H1 (cell line): Measurements from ENCODE around the gene TEDC1. TPM values are rescaled to one million over a fixed set of nuclear protein-coding genes. Genes with fewer than 3 reads are reported as not detected.

ENCODE experiments used
- CTCF ChIA-PET: fragments of 300-600 bp; sonication (Branson Sonifier 250); formaldehyde crosslinking; loops from one replicate; lab custom pipeline; 2021; ENCODE audit not compliant: partially characterized antibody; lab: Charles Lee
- POLR2A ChIA-PET: fragments of 300-600 bp; sonication (Branson Sonifier 250); formaldehyde crosslinking; loops from one replicate; lab custom pipeline; 2021; ENCODE audit warnings: inconsistent platforms; ENCODE audit not compliant: partially characterized antibody; lab: Charles Lee
- DNase-seq, 2 experiments: peaks; one replicate each; pipeline versions ENCODE4 v3.0.0 to v3.0.0-alpha.2; 2010 to 2022; ENCODE audit warnings: low spot score in 2 of 2, low read depth in 1 of 2, mixed read lengths in 1 of 2
- FAIRE-seq: peaks from 2 replicates; lab custom pipeline; 2011; peaks lifted over from hg19 to GRCh38; lab: Jason Lieb, UNC
- H2AFZ ChIP-seq: 2 replicates; pipeline ENCODE4 v1.8.1; 2012; ENCODE audit warnings: low read length, inconsistent platforms
- H2AK5ac ChIP-seq: 2 replicates; pipeline ENCODE4 v1.6.1; 2013; ENCODE audit warnings: low read depth, low read length
- H2BK120ac ChIP-seq: replicated peaks from 2 replicates; pipeline ENCODE3; 2013; ENCODE audit warnings: low read depth, low read length, inconsistent platforms
- H2BK12ac ChIP-seq: 2 replicates; pipeline ENCODE4 v1.6.1; 2013; ENCODE audit warnings: low read depth, low read length
- H2BK15ac ChIP-seq: 2 replicates; pipeline ENCODE4 v1.6.1; 2013; ENCODE audit warnings: low read length
- H2BK20ac ChIP-seq: 2 replicates; pipeline ENCODE4 v1.6.1; 2013; ENCODE audit warnings: low read length
- H2BK5ac ChIP-seq: 2 replicates; pipeline ENCODE4 v1.6.1; 2013; ENCODE audit warnings: low read depth, low read length
- H3K14ac ChIP-seq: 2 replicates; pipeline ENCODE4 v1.6.1; 2013; ENCODE audit warnings: inconsistent platforms; ENCODE audit not compliant: insufficient read length
- H3K18ac ChIP-seq: 2 replicates; pipeline ENCODE4 v1.6.1; 2013; ENCODE audit warnings: low read length; ENCODE audit errors: extremely low read depth
- H3K23ac ChIP-seq: 2 replicates; pipeline ENCODE4 v1.6.1; 2013; ENCODE audit warnings: inconsistent platforms; ENCODE audit not compliant: insufficient read length
- H3K23me2 ChIP-seq: 2 replicates; pipeline ENCODE4 v1.6.1; 2013; ENCODE audit warnings: low read depth, low read length
- H3K27ac ChIP-seq: 2 replicates; pipeline ENCODE4 v1.6.1; 2011; ENCODE audit warnings: low read depth, low read length, inconsistent platforms
- H3K27me3 ChIP-seq, 4 experiments: replicated peaks in 1 of 4; 1 replicate in 1 of 4; 2 replicates in 3 of 4; pipeline versions ENCODE4 v1.6.1 to v1.8.1; 2011 to 2013; ENCODE audit warnings: low read length in 3 of 4, mild to moderate bottlenecking in 3 of 4, inconsistent platforms in 2 of 4, mixed read lengths in 2 of 4, moderate library complexity in 1 of 4; ENCODE audit not compliant: control insufficient read depth in 3 of 4, insufficient read depth in 3 of 4; ENCODE audit errors: extremely low read depth in 1 of 4
- H3K36me3 ChIP-seq, 4 experiments: 2 replicates each; pipeline versions ENCODE4 v1.6.1 to v1.8.1; 2011 to 2013; ENCODE audit warnings: mild to moderate bottlenecking in 4 of 4, low read length in 3 of 4, moderate library complexity in 2 of 4, control low read depth in 1 of 4, inconsistent platforms in 1 of 4; ENCODE audit not compliant: insufficient read depth in 4 of 4, control insufficient read depth in 2 of 4
- H3K4ac ChIP-seq: replicated peaks from 2 replicates; pipeline ENCODE3; 2013; ENCODE audit warnings: low read length, low read depth, mixed read lengths, inconsistent platforms; ENCODE audit not compliant: insufficient read length
- H3K4me1 ChIP-seq, 4 experiments: replicated peaks in 1 of 4; 1 replicate in 1 of 4; 2 replicates in 3 of 4; pipeline versions ENCODE4 v1.6.1 to v1.8.1; 2011 to 2013; ENCODE audit warnings: low read length in 3 of 4, inconsistent platforms in 2 of 4, mixed read lengths in 1 of 4; ENCODE audit not compliant: insufficient read depth in 4 of 4, control insufficient read depth in 3 of 4
- H3K4me2 ChIP-seq, 2 experiments: 2 replicates each; pipeline versions ENCODE4 v1.6.1 to v1.8.1; 2011 to 2013; ENCODE audit warnings: low read depth in 2 of 2, low read length in 2 of 2, control low read depth in 1 of 2, inconsistent platforms in 1 of 2, mild to moderate bottlenecking in 1 of 2; ENCODE audit not compliant: insufficient read depth in 1 of 2
- H3K4me3 ChIP-seq, 4 experiments: fragments of 200-600, 300-600 bp in 1 of 4; sonication (generic), shearing (Covaris generic), sonication (Bioruptor Twin) in 1 of 4; 2 replicates each; pipeline versions ENCODE4 v1.5.1 to v1.8.1; 2011 to 2016; ENCODE audit warnings: low read length in 4 of 4, low read depth in 3 of 4, control low read depth in 2 of 4, inconsistent platforms in 2 of 4, mild to moderate bottlenecking in 2 of 4, mixed read lengths in 1 of 4, moderate library complexity in 1 of 4; ENCODE audit not compliant: insufficient read depth in 2 of 4; ENCODE audit errors: extremely low read depth in 1 of 4
- H3K56ac ChIP-seq: replicated peaks from 2 replicates; pipeline ENCODE3; 2013; ENCODE audit warnings: low read depth, mild to moderate bottlenecking, mixed read lengths, low read length, inconsistent platforms; ENCODE audit not compliant: insufficient read length
- H3K79me1 ChIP-seq: 2 replicates; pipeline ENCODE4 v1.6.1; 2013; ENCODE audit warnings: low read depth, low read length, control low read depth
- H3K79me2 ChIP-seq, 2 experiments: 2 replicates each; pipeline versions ENCODE4 v1.6.1 to v1.8.1; 2012 to 2013; ENCODE audit warnings: low read length in 2 of 2, mild to moderate bottlenecking in 2 of 2, inconsistent platforms in 1 of 2; ENCODE audit not compliant: insufficient read depth in 2 of 2, control insufficient read depth in 1 of 2
- H3K9ac ChIP-seq, 4 experiments: replicated peaks in 1 of 4; 1 replicate in 1 of 4; 2 replicates in 3 of 4; pipeline versions ENCODE4 v1.6.1 to v1.8.1; 2011 to 2013; ENCODE audit warnings: low read depth in 3 of 4, low read length in 3 of 4, control low read depth in 2 of 4, mild to moderate bottlenecking in 2 of 4, moderate library complexity in 2 of 4, inconsistent platforms in 1 of 4; ENCODE audit errors: extremely low read depth in 1 of 4
- H3K9me3 ChIP-seq, 2 experiments: 2 replicates each; pipeline versions ENCODE4 v1.6.1 to v1.8.1; 2012 to 2013; ENCODE audit warnings: mild to moderate bottlenecking in 2 of 2, moderate library complexity in 2 of 2, control low read depth in 1 of 2, inconsistent platforms in 1 of 2, low read depth in 1 of 2, low read length in 1 of 2, mixed read lengths in 1 of 2; ENCODE audit not compliant: insufficient read depth in 2 of 2
- H4K20me1 ChIP-seq, 2 experiments: replicated peaks in 1 of 2; 2 replicates each; pipeline versions ENCODE3 to v1.8.1; 2011 to 2013; ENCODE audit warnings: inconsistent platforms in 2 of 2, low read length in 2 of 2, mild to moderate bottlenecking in 1 of 2; ENCODE audit not compliant: insufficient read depth in 2 of 2, control insufficient read depth in 1 of 2
- H4K5ac ChIP-seq: 2 replicates; pipeline ENCODE4 v1.6.1; 2013; ENCODE audit warnings: low read length, low read depth, mixed read lengths, inconsistent platforms; ENCODE audit not compliant: insufficient read length
- H4K8ac ChIP-seq: 2 replicates; pipeline ENCODE4 v1.8.0; 2013; ENCODE audit warnings: mild to moderate bottlenecking, moderate library complexity, low read length, inconsistent platforms; ENCODE audit not compliant: insufficient read depth; ENCODE audit errors: extremely low read depth
- H4K91ac ChIP-seq: replicated peaks from 2 replicates; pipeline ENCODE3; 2013; ENCODE audit warnings: low read length, mixed read lengths, inconsistent platforms; ENCODE audit not compliant: insufficient read length
- BACH1 ChIP-seq: IDR thresholded peaks from 2 replicates; pipeline ENCODE4 v1.6.1; 2012; ENCODE audit warnings: low read length, improper control_type of control experiment
- CHD1 ChIP-seq: IDR thresholded peaks from 2 replicates; pipeline ENCODE4 v1.6.1; 2012; ENCODE audit warnings: low read depth, low read length, improper control_type of control experiment
- EP300 ChIP-seq, 2 experiments: IDR thresholded peaks; 1 replicate in 1 of 2; 2 replicates in 1 of 2; pipeline ENCODE4 v1.6.1; 2011 to 2012; ENCODE audit warnings: low read depth in 2 of 2, low read length in 2 of 2, mild to moderate bottlenecking in 2 of 2, borderline replicate concordance in 1 of 2, inconsistent platforms in 1 of 2, moderate library complexity in 1 of 2
- HDAC2 ChIP-seq, 2 experiments: fragments of 300-600 bp in 1 of 2; sonication (generic) in 1 of 2; IDR thresholded peaks; 2 replicates each; pipeline ENCODE4 v1.6.1; 2011 to 2012; ENCODE audit warnings: low read depth in 2 of 2, low read length in 2 of 2, mild to moderate bottlenecking in 2 of 2, moderate library complexity in 2 of 2, borderline replicate concordance in 1 of 2, inconsistent platforms in 1 of 2
- JUND ChIP-seq: IDR thresholded peaks from 2 replicates; pipeline ENCODE4 v1.6.1; 2011; ENCODE audit warnings: mild to moderate bottlenecking, improper control_type of control experiment, low read length
- SP4 ChIP-seq: IDR thresholded peaks from 2 replicates; pipeline ENCODE4 v1.6.1; 2012; ENCODE audit warnings: low read length, inconsistent platforms
- TEAD4 ChIP-seq: IDR thresholded peaks from 2 replicates; pipeline ENCODE4 v1.6.1; 2012; ENCODE audit warnings: low read depth, low read length, inconsistent platforms, mixed read lengths
- WGBS, 2 experiments: shearing (Covaris generic) in 1 of 2; methylation state at CpG; one replicate each; pipeline versions ENCODE4 v1.1.6 to v1.1.7; 2013 to 2015; ENCODE audit warnings: low lambda C conversion rate in 2 of 2, mixed read lengths in 2 of 2, inconsistent platforms in 1 of 2, low coverage in 1 of 2, missing lambda C conversion rate in 1 of 2; ENCODE audit not compliant: insufficient replicate concordance in 2 of 2, insufficient coverage in 1 of 2, insufficient read length in 1 of 2; ENCODE audit errors: extremely low coverage in 1 of 2, missing lambda C conversion rate in 1 of 2; 5-methylcytosine and 5-hydroxymethylcytosine counted together
- polyA plus RNA-seq, 7 experiments: library from polyadenylated mRNA; depleted of rRNA in 3 of 7; stranded (reverse) in 5 of 7; unstranded in 2 of 7; fragments of >200 nt in 5 of 7; fragments of 200-250 nt in 2 of 7; gene quantifications; 1 replicate in 5 of 7; 2 replicates in 1 of 7; 4 replicates in 1 of 7; pipeline versions ENCODE4 v1.2.1 to v1.2.3, GENCODE V29; 2011 to 2013; ENCODE audit warnings: missing spikeins in 2 of 7, mixed read lengths in 2 of 7
- total RNA-seq: library from RNA; stranded (reverse); fragmentation: NEBNext Ultra II Directional; extraction: Animal tissue kit (Norgen Biotek cat#: 25700); gene quantifications from 2 replicates; pipeline ENCODE4 v1.2.1, GENCODE V29; 2021

Gene TEDC1
- total and polyA plus RNA-seq, 2 of the 8 experiments (the other 6 are each of a cell fraction or from before 2014, with no cell fraction given) = 5.6 to 14.8 TPM

DNA sequence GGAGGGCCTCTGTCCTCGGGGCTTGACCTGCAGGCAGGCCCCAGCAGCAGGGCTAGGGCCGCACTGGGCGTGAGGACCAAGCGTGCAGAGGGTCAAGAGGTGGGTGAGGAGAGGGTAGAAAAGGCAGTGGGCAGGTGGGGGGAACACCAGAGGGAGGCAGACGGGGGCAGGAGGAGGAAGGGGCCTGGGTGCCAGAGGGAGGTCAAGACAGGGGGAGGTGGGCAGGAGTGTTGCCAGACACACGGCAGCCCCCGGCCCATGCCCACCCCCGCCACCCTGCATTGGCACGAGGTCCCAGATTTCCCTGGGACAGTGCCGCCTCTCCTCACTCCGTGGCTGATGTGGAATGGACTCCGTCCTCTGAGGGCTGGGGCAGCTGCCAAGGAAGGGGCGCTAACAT, 43.5 kb downstream of the TEDC1 start:
- H3K9ac ChIP-seq = no peak overlapping the region

More for the DNA sequence above, 43.5 kb downstream of the TEDC1 start:
- Histone ChIP-seq H2BK20ac (no peak overlapping the region), H4K20me1 (no peaks in the 10 kb centered on the region), H3K56ac (no peak overlapping the region), H2BK12ac (no peak overlapping the region), H3K4me2 (no peak overlapping the region), H3K9me3 (peaks cover 9 to 91% of the 10 kb centered on the region in 2 experiments; a peak in 3 of 4 replicates), H3K4me3 (no peak overlapping the region), H3K36me3 (no peaks in the 10 kb centered on the region), H2AK5ac (no peak overlapping the region)
- CTCF ChIA-PET = no interaction called here
- no peak for FAIRE-seq
- WGBS, 2 experiments = 93% methylated on average over 11 of the region's 13 CpGs; no CpG with 5 or more reads in 1 of the 2 experiments
- TF ChIP-seq BACH1 (no peak), JUND (no peak), TEAD4 (no peak), HDAC2 (IDR thresholded peaks at IDR 0.05; ENCODE audit: borderline replicate concordance in 1 of 2, low read depth in 2 of 2, low read length in 2 of 2) (no peak), EP300 (IDR thresholded peaks at IDR 0.05; ENCODE audit: borderline replicate concordance in 1 of 2, low read depth in 2 of 2, low read length in 2 of 2) (no peak), SP4 (no peak), CHD1 (no peak)
- TF ChIP-seq, all 59 proteins: peak for 0
- no peak for DNase-seq
- POLR2A ChIA-PET = no interaction called here
- Histone ChIP-seq H2BK15ac (no peak overlapping the region), H3K23me2 (no peaks in the 10 kb centered on the region), H2BK120ac (no peak overlapping the region), H3K4me1 (no peaks in the 10 kb centered on the region), H3K4ac (no peak overlapping the region), H2BK5ac (no peak overlapping the region), H3K27me3 (no peaks in the 10 kb centered on the region; a peak in 1 of 7 replicates), H4K5ac (no peak overlapping the region), H3K18ac (no peak overlapping the region), H3K14ac (no peak overlapping the region), H4K91ac (no peak overlapping the region), H2AFZ (no peak overlapping the region), H3K79me1 (no peaks in the 10 kb centered on the region), H3K23ac (no peak overlapping the region), H3K27ac (no peak overlapping the region), H4K8ac (no peak overlapping the region), H3K79me2 (no peaks in the 10 kb centered on the region)
